ENCODE measurements around the gene SLMAP.

- TF ChIP-seq RAD21 (IDR thresholded peaks at IDR 0.05; ENCODE audit: low read length) (no peak), TEAD4 (IDR thresholded peaks at IDR 0.05; ENCODE audit: borderline replicate concordance, insufficient read depth) (no peak), EP300 (IDR thresholded peaks at IDR 0.05; ENCODE audit: borderline replicate concordance in 1 of 2, low read depth in 1 of 2, low read length in 1 of 2) (no peak), FOSL2 (IDR thresholded peaks at IDR 0.05; ENCODE audit: borderline replicate concordance, low read depth) (no peak), CTCF (IDR thresholded peaks at IDR 0.05) (no peak), YY1 (IDR thresholded peaks at IDR 0.05; ENCODE audit: low read depth) (no peak)
These were observed 192.1 kb downstream of the SLMAP start for GRCh38 chr3:57948080-57948671.

Data from SK-N-SH (cell line).